GM21825 (cell line): Measurements from ENCODE around the gene ANAPC7.
"Not testable (repeated sequence)": the region's sequence is repeated elsewhere in the genome, so short reads cannot be mapped to it uniquely, and the experiment has no call there.

Source experiments
- ATAC-seq: cut with Tn5 transposase; IDR thresholded peaks from one replicate; pipeline ENCODE4 v1.9.1; 2021; ENCODE audit warnings: mild to moderate bottlenecking, moderate library complexity; ENCODE audit not compliant: unreplicated experiment

The ANAPC7 gene

DNA sequence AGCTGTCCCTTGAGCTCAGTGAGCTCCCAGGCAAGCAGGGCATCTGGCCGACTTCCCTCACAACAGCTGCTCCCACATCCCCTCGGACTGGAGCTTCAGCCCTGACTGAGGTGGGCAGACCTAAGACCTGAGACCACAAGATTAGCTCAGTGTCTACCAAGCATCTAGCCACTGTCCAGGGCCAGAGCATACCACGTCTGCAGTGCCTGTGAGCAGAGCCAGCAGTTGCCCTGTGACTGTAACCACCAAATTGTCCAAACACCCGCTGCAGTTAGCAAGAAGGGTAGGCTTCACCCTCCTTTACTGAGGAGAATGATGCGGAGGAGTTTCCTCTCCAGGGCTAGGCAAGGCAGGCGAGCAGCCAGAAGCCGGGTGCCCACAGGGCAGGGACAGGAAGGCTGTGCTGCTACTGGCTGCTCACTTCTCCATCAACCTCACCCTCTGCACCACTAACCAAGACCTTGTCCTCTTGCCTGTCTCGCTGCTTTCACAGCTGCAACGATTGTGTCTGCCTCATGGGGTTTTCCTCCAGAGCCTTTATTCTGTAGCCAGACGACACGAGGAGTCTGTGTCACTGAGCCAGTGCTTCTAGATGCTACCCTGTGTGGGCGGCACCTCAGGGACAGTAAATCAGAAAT, 53.9 kb downstream of the ANAPC7 start:
- no peak for ATAC-seq

DNA sequence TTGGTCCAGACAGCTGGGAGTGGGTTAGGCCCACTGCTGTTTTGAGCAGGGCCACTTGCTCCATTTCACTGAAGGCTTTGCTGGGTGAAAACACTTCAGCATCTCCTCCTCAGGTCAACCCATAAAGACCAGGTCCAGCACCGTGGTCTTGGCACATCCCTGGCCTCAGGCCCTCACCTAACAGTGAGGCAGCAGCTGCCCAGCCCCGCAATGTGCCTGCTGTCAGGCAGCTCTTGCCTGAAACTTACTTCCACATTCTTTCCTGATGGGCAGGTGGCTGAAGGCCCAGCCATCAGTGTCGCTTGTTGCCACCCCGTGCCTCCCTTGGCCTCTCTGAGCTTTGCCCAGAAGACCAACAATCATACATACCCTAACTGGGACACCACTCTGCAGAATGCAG, 54.4 kb downstream of the ANAPC7 start:
- no peak for ATAC-seq

DNA sequence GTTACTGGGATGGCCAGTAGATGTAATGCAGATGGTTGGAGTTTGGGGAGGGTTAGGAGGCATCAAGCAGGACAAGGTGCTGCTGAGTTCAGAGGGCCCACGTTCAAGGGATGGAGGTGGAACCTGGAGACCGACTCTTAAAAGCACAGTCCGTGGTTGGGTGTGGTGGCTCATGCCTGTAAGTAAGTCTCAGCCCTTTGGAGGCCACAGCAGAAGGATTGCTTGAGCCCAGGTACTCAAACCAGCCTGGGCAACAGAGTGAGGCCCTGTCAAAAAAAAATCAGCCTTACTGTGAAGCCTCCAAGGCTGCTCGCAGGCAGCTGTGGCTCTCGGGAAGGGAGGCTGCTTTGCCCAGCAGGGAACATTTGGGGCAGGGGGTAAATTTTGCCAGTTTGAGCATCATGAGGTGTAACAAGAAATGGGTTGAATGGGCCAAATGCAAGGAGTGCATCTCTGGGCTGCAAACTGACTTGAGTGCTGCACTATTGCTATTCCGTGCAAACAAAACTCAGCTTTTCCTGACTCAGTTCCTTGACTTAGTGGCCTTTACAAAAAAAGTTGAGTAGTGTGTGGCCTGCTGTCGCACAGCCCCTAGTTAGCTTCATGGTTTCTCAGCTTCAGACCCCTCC, 55.0 kb downstream of the ANAPC7 start:
- no peak for ATAC-seq

DNA sequence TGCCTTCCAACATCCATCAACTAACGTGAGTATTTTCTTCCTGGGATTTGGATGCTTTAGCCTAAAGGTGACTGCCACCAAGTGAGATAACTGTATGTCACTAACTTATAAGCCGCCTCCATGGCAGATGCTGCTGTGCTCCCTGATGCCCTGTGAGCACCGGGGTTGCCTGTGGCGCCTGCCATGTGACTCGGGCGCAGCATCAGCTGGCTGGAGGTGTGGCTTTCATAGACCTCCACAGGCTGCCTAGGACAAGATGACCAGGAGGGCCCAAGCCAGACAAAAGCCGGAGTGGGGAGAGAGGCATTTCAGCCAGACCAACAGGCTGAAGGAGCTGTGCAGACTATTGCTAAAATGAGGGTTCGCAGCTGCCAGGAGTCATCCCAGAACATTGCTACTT, 55.7 kb downstream of the ANAPC7 start:
- no peak for ATAC-seq

DNA sequence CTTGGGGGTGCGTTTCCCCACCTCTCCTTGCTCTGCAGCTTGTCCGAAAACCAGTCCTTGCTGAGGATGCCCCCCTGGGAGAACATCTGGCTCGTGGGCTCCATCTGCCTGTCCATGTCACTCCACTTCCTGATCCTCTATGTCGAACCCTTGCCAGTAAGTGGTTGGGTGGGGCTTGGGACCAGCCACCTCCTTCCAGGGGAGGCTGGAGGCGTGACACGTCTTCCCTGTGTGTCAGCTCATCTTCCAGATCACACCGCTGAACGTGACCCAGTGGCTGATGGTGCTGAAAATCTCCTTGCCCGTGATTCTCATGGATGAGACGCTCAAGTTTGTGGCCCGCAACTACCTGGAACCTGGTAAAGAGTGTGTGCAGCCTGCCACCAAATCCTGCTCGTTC, 57.5 kb downstream of the ANAPC7 start:
- ATAC-seq: no peak

DNA sequence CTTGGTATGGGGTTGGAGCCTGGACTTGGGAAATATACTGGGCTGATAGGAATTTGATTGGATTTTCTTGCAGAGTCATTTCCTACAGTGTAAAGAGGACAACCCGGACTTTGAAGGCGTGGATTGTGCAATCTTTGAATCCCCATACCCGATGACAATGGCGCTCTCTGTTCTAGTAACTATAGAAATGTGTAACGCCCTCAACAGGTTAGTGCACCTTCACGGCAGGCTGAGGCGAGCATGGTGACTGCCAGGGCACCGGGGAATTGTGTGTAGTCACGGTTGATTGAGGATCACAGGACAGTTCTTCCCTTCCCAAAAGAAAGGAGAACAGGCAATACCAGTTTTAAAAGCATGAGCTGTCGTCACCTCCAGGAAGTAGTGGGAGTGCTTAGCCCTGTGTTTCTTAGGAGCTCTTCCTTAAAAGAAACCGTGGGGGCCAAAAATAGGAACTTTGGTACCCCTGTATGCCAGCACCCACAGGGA, 58.3 kb downstream of the ANAPC7 start:
- no peak for ATAC-seq

DNA sequence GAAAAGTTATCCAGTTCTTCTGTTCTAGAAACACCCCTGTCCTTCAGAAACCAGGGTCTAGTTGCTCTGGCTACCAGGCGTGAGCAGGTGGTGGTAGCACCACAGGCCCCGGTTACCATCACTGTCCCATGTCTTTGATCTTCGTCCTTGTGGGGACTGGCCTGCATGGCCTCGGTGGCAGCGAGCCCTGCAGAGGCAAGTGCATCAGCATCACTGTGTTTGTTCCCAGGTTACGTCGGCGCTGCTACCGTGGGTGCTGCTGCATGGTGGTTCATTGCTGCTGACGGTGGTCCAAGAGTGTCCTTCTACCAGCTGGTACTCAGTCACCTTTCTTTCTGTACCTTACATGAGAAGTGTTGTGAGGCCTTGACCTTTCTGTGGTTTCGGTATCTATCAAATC, 58.9 kb downstream of the ANAPC7 start:
- ATAC-seq: no peak

DNA sequence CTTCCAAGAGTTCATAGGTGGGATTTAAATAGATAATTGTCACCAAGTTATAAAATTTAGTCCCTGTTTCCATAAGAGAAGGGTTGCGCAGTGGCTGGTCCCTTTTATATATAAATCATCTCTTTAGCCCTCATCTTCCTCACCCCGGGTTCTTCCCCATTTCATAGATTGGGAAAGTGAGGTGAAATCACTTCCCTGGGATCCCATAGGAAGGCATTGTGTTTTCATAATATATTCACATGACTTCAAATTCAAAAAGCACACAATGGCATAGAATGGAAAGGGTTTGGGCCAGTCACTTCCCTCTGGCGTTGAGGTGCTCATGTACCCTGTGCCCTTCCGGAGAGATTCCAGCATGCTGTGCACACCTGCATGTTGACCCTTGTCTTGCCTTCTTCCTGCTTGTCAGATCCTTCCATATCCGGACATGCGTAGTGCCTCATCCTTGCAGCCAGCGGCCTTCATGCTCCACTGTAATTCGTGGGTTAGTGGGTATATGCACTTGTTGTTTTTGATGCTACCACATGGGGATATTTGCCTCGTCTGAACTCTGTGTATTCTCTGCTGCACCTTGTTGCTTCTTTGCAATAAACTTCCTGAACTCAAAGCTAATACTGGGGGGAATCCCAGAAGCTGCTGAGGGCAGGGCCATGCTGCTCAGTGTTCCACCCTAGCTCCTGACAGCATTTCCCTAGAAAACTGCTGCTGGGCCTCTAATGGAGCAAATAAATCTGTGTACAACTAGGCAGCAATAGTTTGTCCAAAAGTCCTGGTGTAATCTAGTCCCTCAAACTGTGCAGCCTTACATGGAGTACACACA, 59.6 kb downstream of the ANAPC7 start:
- no peak for ATAC-seq

DNA sequence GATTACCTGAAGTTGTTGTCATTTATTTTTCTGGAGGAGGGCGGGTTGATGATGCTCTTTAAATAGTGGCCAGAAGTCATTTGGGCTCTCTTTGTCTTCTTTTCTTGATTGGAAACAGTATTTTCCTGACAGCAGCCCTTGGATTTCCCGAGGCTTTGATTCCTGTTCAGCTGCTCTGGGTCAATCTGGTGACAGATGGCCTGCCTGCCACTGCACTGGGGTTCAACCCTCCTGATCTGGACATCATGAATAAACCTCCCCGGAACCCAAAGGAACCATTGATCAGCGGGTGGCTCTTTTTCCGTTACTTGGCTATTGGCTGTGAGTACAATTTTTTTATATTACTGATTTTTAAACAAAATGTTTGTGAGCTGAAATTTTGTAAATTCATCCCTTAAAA, 60.4 kb downstream of the ANAPC7 start:
- no peak for ATAC-seq

DNA sequence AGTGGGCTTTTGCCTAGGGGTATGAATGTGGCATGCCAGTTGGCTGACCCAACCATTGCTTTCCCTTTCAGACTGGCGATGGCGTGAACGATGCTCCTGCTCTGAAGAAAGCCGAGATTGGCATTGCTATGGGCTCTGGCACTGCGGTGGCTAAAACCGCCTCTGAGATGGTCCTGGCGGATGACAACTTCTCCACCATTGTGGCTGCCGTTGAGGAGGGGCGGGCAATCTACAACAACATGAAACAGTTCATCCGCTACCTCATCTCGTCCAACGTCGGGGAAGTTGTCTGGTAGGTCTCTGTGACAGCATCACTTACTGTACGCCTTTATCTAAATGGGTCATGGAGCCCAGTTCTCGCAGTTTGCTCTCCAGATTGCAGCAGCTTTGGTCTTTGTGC, 61.4 kb downstream of the ANAPC7 start:
- ATAC-seq: no peak

DNA sequence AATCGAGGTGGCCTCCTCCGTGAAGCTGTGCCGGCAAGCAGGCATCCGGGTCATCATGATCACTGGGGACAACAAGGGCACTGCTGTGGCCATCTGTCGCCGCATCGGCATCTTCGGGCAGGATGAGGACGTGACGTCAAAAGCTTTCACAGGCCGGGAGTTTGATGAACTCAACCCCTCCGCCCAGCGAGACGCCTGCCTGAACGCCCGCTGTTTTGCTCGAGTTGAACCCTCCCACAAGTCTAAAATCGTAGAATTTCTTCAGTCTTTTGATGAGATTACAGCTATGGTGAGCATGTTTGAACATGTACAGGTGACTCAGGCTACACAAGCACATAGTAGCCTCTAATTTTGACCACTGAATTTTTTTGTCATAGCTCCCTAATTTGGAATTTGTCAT, 62.8 kb downstream of the ANAPC7 start:
- ATAC-seq: no peak

DNA sequence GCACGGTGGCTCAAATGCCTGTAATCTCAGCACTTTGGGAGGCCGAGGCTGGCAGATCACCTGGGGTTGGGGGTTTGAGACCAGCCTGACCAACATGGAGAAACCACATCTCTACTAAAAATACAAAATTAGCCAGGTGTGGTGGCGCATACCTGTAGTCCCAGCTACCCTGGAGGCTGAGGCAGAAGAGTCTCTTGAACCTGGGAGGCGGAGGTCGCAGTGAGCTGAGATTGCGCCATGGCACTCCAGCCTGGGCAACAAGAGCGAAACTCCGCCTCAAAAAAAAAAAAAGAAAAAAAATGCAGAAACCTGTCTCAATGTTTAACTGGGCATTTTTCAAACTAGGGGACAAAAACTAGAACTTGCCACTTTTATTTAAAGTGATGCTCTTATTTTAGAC, 63.2 kb downstream of the ANAPC7 start:
- ATAC-seq: not testable (repeated sequence)

DNA sequence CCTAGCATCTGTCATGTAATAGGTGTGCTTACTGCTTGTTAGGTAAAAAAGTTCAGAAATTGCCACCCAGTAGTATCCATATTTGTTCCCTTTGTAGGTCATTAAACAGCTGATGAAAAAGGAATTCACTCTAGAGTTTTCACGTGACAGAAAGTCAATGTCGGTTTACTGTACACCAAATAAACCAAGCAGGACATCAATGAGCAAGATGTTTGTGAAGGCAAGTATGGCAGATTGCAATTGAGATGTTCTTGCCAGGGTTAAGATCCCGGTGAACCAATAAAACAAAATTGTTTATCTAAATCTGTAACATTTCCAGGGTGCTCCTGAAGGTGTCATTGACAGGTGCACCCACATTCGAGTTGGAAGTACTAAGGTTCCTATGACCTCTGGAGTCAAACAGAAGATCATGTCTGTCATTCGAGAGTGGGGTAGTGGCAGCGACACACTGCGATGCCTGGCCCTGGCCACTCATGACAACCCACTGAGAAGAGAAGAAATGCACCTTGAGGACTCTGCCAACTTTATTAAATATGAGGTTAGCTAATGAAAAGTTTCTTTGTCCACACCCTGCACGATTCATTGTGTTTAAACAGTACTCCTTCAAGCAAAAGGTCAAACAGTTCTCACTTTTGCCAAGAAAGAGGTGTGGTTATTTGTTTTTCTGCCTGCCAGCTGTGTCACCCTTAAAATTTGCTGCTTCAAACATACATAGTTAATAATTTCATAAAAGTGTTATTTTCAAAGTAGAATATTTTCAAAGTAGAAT, 64.1 kb downstream of the ANAPC7 start:
- ATAC-seq: no peak

DNA sequence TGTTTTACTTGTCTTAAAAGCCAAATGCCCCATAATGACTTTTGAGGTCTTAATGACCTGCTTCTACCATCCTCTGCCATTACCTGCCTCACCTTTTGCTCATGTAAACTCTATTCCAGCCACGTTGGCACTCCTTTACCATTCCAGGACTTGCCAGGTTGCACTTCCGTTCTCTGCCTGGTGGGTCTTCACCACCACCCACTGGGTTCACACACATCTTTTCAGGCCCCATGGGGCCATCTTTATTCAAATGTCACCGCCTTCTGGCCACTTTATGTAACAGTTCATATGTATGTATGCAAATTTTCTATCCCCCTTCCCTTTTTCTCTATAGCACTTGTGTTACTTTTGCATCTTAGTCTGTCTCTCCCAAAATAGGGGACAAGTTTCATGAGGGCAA, 64.8 kb downstream of the ANAPC7 start:
- no peak for ATAC-seq

DNA sequence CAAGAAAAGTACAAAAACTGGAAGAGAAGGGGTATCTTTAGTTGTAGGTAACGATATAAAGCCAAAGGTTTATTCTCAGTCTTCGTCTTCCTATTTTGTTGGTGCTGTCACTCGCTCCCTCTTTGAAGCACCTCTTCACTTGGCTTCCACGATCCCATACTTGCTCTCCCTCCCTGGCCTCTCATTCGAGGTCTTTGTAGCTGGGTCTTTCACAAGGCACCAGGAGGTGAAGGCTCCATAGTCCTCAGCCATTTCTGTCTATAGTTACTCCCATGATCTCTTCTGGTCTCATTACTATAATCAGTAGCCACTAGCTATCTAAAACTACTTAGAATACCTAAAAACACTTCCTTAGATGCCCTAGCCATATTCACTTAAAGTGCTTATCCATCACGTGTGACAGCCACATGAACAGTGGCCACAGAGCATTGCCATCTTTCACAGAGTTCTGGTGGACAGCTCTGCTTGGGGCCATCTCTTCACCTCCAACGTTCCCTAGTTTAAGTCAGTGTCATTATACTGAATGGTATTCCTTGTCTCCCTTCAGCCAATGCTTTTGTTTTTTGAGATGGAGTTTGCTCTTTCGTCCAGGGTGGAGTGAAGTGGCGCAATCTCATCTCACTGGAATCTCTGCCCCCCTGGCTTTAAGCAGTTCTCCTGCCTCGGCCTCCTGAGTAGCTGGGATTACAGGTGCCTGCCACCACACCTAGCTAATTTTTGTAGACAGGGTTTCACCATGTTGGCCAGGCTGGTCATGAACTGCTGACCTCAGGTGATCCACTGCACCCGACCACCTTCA, 65.4 kb downstream of the ANAPC7 start:
- ATAC-seq: no peak

DNA sequence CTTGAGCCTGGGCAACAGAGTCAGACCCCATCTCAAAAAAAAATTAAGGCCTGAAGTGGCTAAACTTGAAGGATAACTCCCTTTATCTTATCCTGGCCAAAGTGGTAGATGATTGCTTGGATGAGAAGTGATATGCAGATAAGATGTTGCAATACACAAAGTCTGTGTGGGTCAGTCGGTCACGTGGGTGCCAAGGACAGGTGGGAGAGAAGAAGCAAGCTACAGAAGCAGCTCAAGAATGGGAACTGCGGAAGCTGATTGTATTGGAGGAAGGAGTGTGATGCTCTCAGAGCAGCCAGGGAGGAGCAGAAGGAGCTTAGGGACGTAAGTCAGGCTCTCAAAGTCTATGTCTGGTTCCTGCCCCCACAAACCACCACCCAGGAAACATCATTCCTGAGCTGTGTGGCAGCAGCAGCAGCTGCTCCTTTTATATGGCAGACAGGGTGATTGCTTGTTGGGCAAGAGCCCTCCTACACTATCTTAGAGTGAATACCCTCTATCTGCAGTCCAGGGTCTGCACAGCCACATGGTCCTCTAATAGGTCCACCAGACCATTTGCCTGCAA, 67.9 kb downstream of the ANAPC7 start:
- ATAC-seq: no peak

DNA sequence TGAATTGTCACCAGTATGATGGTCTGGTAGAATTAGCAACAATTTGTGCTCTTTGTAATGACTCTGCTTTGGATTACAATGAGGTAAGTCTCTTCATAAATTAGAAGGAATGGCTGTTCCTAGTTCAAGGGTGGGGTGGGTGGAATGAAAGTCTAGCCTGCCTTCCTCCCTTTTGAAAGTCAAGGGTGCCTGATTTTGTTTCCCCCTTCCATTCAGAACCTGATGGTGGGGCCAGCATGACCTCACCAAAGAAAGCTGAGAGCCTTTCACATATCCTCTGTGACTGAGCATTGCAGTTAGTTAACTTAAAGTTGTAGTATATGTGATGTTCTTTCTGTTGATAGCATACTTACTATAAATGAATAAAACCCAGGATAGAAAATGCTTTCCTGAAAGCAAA, 70.3 kb downstream of the ANAPC7 start:
- ATAC-seq: no peak

DNA sequence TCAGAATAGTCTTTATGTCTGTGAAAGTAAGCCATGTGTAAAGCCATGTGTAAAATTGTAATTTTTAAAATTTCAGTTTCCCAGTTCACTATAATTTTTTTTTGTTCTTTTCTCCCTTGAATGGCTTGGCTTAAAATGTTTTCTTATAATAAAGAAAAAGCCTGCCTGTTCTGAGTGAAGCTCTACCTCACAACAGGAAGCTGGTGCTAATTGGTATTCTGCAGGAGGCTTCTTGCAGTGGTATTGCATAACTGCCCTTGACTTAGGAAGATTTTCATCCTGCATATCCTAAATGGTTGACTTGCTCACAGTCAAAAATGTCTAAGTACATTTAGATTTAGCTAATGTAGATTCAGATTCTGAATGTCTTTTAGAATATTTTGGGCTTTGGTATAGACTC, 73.0 kb downstream of the ANAPC7 start:
- no peak for ATAC-seq

DNA sequence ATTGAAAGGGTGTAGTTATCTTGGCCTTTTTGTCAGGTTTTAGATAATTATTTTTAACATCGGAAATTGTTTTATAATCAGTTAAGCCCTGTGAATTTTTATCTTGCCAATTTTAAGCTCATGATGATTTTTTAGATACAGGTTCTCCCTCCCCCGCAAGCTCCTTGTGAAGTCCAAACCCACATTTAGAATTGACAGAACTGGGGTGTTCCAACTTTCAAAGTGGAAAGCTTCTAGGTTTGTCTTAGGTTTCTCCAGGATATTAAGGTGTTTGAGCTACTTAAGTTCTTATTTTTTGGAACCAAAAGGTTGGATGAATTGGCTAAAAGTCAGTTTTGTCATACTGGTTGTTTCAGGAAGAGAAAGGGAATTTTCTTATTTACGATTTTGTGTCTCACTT, 73.4 kb downstream of the ANAPC7 start:
- ATAC-seq: no peak

DNA sequence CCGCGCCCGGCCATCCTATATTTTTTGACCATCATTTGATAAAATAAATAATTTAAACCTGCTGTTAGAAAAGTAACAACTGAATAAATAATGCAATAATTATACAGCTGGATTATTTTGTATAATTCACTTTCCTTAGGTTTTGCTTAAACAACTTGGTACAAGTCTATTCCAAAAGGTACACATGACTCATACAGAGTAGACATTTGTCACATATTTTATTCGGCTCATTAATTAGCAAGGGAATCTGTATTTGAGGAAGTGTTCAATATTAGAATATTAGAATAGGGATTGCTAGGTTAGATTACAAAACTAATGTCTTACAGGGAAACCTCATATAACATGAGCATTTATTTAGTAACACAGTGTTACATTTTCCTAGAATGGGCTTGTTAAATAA, 73.8 kb downstream of the ANAPC7 start:
- no peak for ATAC-seq
